ENCODE data around the gene FAM227B. TPM values are rescaled to one million over a fixed set of nuclear protein-coding genes. Genes with fewer than 3 reads are reported as not detected.

Gene FAM227B
- total RNA-seq, 2 donors from 2014 or later, result 7.5 to 14.4 TPM

DNA sequence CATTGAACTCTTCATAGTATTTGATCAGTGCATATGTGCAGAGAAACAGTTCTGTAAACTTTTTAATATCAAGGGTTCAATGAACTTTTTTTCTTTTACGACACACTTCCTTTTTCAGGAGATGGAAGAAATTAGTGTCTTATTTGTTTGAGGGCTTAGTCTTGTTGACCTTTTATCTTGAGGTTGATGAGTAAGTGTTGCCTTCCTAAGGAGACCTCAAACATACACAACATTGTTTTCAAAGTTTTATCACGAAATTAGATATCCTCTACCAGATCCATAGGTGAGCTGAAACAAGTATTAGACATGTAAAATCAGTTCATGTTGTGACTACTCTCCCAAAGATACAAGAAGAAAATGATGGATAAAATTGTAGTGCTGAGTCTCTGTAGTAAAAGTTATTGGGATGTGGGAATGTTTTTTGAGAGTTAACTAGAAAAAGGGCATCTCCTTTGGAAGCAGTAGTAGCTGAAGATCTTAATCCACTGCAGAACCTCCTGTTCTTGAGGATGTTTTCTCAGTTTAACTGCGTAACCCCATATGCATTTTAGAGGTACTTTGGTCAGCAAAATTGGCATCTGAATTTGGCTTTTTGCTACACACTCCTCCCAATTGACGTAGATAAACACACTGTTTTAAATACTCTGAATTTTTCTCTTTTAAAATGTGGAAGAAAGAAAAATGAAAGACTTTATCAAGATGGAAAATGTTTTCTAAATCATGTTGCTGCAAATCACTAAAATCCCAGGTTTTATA, 333.8 kb downstream of the FAM227B start:
- no peak for DNase-seq (ENCODE audit: low spot score)
- no peaks in the 10 kb centered on the region for H3K4me1 ChIP-seq
- no peaks in the 10 kb centered on the region for H3K9me3 ChIP-seq
- H3K27ac ChIP-seq, result peak overlapping the region in 1 of 2 donors; percentile 20
- peaks cover 21% of the 10 kb centered on the region for H3K36me3 ChIP-seq
- no peaks in the 10 kb centered on the region for H3K27me3 ChIP-seq
- TF ChIP-seq, protein P1, sequence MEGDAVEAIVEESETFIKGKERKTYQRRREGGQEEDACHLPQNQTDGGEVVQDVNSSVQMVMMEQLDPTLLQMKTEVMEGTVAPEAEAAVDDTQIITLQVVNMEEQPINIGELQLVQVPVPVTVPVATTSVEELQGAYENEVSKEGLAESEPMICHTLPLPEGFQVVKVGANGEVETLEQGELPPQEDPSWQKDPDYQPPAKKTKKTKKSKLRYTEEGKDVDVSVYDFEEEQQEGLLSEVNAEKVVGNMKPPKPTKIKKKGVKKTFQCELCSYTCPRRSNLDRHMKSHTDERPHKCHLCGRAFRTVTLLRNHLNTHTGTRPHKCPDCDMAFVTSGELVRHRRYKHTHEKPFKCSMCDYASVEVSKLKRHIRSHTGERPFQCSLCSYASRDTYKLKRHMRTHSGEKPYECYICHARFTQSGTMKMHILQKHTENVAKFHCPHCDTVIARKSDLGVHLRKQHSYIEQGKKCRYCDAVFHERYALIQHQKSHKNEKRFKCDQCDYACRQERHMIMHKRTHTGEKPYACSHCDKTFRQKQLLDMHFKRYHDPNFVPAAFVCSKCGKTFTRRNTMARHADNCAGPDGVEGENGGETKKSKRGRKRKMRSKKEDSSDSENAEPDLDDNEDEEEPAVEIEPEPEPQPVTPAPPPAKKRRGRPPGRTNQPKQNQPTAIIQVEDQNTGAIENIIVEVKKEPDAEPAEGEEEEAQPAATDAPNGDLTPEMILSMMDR (IDR thresholded peaks at IDR 0.05), result no peak
- no peak overlapping the region for H3K4me3 ChIP-seq

- no peak for DNase-seq (ENCODE audit: low spot score)
- no peak overlapping the region for H3K4me3 ChIP-seq
- H3K4me1 ChIP-seq, result no peaks in the 10 kb centered on the region
- H3K27me3 ChIP-seq, result no peaks in the 10 kb centered on the region
- peaks cover 21% of the 10 kb centered on the region for H3K36me3 ChIP-seq
- TF ChIP-seq, protein P1 (IDR thresholded peaks at IDR 0.05), result no peak
- no peaks in the 10 kb centered on the region for H3K9me3 ChIP-seq
- H3K27ac ChIP-seq, result no peak overlapping the region
Observed at GRCh38 chr15:49282366-49282765, 338.3 kb downstream of the FAM227B start.

- TF ChIP-seq, protein P1 (IDR thresholded peaks at IDR 0.05), result no peak
- no peaks in the 10 kb centered on the region for H3K27me3 ChIP-seq
- no peak for DNase-seq (ENCODE audit: low spot score)
- no peaks in the 10 kb centered on the region for H3K4me1 ChIP-seq
- H3K36me3 ChIP-seq, result peaks cover 16% of the 10 kb centered on the region
- no peaks in the 10 kb centered on the region for H3K9me3 ChIP-seq
- H3K27ac ChIP-seq, result no peak overlapping the region
- no peak overlapping the region for H3K4me3 ChIP-seq
Observed at GRCh38 chr15:49279521-49280456, 340.8 kb downstream of the FAM227B start.

DNA sequence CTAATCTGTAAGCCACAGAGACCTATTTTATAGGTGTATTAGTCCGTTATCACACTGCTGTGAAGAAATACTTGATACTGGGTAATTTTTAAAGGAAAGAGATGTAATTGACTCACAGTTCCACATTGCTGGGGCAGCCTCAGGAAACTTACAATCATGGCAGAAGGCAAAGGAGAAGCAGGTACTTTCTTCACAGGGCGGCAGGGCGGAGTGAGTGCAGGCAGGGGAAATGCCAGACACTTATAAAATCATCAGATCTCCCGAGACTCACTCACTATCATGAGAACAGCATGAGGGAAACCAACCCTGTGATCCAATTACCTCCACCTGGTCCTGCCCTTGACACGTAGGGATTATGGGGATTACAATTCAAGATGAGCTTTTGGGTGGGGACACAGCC, 341.9 kb downstream of the FAM227B start:
- Histone ChIP-seq H3K27me3 (no peaks in the 10 kb centered on the region), H3K27ac (no peak overlapping the region), H3K4me3 (no peak overlapping the region), H3K36me3 (peaks cover 8% of the 10 kb centered on the region), H3K9me3 (no peaks in the 10 kb centered on the region), H3K4me1 (no peaks in the 10 kb centered on the region)
- TF ChIP-seq, protein P1 (IDR thresholded peaks at IDR 0.05), result no peak
- no peak for DNase-seq (ENCODE audit: low spot score)

Other genes starting within 250 kb of the FAM227B start
- gene FGF7, start 197.6 kb downstream of the FAM227B start, total RNA-seq, result 10 to 100 TPM; 27.2 to 28.5 TPM
- gene DTWD1, start 230 bp upstream of the FAM227B start, total RNA-seq, result 10 to 100 TPM; 12.7 to 16.0 TPM

Data from right atrium auricular region (tissue), 2 donors.